EH (cell line): ENCODE results near the gene ANXA2.
"Not testable (repeated sequence)": the region's sequence is repeated elsewhere in the genome, so short reads cannot be mapped to it uniquely, and the experiment has no call there.

Source experiments
- DNase-seq: peaks from one replicate; pipeline ENCODE4 v3.0.0-alpha.2; 2015; ENCODE audit warnings: low read depth

The ANXA2 gene

DNA sequence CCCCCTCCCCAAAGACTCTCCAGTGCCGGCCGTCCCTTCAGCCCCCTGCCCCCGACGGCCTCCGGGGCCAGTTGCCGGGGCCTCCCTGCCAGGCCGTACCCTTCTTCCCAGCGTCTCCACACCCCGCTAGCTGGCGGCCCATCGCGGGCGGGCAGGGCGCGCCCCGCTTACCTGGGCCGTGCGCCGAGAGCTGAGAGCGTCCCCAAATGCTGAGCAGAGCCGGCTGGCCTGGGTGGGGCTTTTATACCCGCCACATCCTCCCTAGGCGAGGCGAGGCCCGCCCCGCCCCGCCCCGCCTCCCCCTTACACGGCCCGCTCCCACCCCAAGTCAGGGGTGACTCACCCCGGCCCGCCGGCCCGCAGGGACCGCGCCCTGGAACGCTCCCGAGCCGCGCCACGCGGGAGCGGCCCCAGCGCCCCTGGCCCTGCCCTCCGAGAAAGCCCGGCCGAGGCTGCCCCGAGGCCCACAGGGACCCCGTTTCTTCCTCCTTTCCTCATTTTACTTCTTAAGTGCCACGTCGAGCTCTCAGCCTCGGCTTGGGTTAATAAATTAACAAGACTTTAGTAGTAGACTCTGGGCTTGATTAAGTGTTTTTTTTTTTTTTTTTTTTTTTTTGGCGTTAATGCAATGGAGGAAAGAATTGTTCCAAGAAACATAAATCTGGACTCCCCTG lies at the start of gene ANXA2:
Gene ANXA2, minus strand, starts transcription at position 215 of the 674 bp plus-strand sequence. CDS start 11,911 bp downstream, outside the sequence.
- peak; percentile 92 for DNase-seq

GRCh38 chr15:60444289-60444912 lies 46.6 kb upstream of the ANXA2 start:
- DNase-seq = peak; percentile 60

GRCh38 chr15:60442763-60443162 lies 45.0 kb upstream of the ANXA2 start:
- peak; percentile 55 for DNase-seq

GRCh38 chr15:60442031-60442650 lies 44.4 kb upstream of the ANXA2 start:
- DNase-seq = no peak

DNA sequence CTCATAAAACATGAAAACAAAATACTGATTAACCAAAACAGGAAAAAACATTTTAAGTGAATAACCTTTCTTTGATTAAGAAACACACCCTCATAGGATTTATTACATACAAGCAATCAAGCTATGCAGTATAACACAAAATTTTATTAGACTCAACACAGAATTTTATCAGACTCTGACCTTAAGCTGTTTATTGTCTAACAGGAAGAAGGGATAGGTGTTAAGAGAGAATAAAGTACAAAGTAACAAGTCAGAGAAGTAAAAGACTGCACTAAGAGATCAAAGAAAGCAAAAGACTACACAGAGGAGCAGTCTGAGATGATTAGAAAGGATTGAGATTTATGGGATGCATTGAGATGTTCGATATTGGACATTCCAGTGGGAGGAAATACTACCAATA lies 43.5 kb upstream of the ANXA2 start:
- no peak for DNase-seq

- no peak for DNase-seq
Measured at GRCh38 chr15:60438646-60439045, 40.9 kb upstream of the ANXA2 start.

- DNase-seq = no peak
Measured at GRCh38 chr15:60428935-60429334, 31.1 kb upstream of the ANXA2 start.

DNA sequence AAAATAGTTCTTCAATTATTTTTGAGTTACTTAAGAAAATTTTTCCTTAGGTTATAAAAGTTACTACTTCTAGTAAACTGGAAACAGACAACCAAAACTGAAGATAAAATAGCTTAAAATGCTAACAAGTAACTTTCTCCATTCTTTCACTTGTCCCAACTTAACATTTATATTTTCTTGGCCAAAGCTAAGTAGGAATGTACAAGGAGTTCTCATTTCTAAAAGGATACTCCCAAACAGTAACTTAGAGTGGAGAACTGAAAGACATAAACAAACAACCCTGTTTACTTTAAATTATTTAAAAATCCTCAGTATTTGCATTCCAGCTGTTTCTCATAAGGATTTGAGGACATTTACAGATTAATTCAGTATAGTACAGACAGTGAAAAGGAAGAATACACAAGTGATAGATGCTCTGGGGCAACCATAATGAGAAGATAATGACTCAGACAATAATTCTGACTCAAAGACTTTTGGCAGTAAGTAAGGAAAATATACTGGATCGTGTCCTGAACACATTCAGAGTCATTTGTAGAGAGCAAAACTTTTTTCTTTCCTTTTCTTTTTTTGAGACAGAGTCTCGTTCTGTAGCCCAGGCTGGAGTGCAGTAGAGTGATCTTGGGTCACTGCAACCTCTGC lies 29.2 kb upstream of the ANXA2 start:
- DNase-seq = peak; percentile 90

- DNase-seq = no peak
Measured at GRCh38 chr15:60425461-60425860, 27.7 kb upstream of the ANXA2 start.

- no peak for DNase-seq
Measured at GRCh38 chr15:60424006-60424405, 26.2 kb upstream of the ANXA2 start.

GRCh38 chr15:60423537-60423936 lies 25.8 kb upstream of the ANXA2 start:
- DNase-seq = peak; percentile 92

- DNase-seq = peak; percentile 89
Measured at GRCh38 chr15:60421544-60421943, 23.8 kb upstream of the ANXA2 start.

DNA sequence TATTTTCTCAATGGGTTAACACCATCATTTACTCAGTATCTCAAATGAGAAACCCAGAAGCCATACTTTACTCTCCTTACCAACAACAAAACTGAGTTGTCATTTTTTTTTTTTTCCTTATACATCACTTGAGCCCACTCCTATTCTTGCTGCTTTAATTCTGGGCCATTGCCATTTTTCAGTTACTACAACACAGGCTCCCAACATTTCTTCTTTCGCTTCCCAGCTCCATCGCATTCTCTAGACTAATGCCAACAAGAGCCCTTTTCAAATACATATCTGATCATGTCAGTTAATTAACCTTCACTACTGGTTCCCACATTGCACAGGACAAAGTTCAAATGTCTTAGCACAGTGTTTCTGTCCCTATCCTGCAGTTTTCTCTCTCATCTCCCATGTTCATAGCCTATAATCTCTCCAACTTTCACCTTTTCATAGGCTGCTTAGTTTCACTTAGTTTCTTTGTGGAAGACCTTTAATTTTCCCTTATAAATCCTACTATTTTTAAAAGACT lies 22.5 kb upstream of the ANXA2 start:
- DNase-seq = no peak

DNA sequence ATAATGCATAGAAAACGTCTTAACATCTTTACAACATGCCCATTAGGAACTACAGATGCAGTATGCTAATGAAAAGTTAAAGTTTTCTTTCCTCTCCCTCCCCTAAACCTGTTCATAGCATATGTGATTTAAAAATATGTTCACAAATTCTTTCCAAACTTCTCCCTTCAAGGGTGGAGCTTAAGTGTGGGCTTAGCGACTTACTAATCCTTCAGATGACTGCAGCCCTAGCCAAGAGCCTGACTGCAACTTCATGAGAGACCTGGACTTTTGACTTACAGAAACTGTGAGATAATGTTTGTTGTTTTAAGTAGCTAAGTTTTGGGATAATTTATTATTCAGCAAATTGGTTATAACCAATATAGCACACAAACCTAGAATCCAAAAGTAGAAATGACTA lies 22.0 kb upstream of the ANXA2 start:
- DNase-seq = peak; percentile 49

GRCh38 chr15:60418096-60418495 lies 20.3 kb upstream of the ANXA2 start:
- no peak for DNase-seq

DNA sequence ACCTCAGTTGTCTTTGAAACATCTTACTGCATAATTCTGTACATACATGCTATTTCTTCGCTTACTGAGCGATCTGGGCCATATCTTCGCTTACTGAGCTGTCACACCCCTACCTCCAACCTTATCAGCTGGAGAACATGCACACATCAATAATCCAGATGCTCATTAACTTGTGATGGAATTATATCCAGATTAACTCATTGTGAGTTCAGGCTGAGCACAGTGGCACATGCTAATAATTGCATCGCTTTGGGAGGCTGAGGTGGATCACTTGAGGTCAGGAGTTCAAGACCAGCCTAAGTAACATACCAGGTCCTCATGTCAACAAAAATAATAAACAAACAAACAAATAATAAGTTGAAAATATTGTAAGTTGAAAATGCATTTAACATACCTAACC lies 19.3 kb upstream of the ANXA2 start:
- DNase-seq = no peak

DNA sequence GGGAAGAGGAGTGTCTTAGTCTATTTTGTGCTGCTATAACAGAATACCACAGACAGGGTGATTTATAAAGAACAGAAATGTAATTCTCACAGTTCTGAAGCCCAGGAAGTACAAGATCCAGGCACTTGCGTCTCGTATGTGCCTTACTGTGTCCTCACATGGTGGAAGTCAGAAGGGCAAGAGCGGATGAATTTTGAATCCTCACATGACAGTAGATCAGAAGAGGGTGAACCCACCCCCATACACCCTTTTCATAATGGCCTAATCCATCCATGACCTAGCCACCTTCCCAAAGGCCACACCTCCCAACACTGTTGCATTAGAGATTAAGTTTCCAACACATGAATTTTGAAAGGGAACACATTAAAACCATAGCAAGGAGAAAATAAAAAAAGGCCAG lies 18.7 kb upstream of the ANXA2 start:
- DNase-seq = no peak

- peak; percentile 61 for DNase-seq
Measured at GRCh38 chr15:60414016-60414682, 16.4 kb upstream of the ANXA2 start.

- peak; percentile 81 for DNase-seq
Measured at GRCh38 chr15:60413231-60413824, 15.5 kb upstream of the ANXA2 start.

DNA sequence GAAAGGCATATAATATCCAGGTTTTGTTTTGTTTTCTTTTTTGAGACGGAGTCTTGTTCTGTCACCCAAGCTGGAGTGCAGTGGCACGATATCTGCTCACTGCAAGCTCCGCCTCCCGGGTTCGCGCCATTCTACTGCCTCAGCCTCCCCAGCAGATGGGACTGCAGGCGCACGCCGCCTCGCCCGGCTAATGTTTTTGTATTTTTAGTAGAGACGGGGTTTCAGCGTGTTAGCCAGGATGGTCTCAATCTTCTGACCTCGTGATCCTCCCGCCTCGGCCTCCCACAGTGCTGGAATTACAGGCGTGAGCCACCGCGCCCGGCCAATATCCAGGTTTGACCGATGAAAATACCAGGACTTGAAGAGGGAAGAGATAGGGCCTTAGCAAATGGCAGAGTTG lies 15.0 kb upstream of the ANXA2 start:
- DNase-seq = not testable (repeated sequence)

DNA sequence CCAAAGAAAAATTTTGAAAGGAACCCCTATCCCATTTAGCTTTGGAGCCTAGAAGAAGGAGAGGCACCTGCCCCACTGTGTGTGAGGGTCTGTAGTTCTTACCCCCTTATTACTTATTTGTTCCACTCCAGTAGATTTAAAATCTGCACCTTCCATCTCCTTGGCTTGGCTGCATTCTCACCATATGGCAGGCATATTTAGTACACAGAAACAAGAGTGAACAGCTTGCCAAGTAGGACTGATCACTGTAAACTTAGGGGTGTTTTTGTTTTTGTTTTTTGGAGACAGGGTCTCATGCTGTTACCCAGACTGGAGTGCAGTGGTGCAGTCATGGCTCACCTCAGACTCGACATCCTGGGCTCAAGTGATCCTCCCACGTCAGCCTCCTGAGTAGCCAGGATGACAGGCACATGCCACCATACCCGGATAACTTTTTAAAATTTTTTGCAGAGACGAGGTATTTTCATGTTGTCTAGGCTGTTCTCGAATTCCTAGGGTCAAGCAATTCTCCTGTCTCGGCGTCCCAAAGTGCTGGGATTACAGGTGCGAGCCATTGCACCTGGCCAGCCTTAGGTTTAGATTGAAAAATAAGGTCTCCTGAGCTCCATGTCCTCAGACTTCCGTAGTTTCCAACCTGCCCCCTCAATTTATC lies 14.1 kb upstream of the ANXA2 start:
- DNase-seq = no peak
